ENCODE results near the gene DNAI4. TPM values are rescaled to one million over a fixed set of nuclear protein-coding genes. Genes with fewer than 3 reads are reported as not detected.

Gene DNAI4
- total RNA-seq, 1 experiment from 2014 or later, result 2.1 TPM

DNA sequence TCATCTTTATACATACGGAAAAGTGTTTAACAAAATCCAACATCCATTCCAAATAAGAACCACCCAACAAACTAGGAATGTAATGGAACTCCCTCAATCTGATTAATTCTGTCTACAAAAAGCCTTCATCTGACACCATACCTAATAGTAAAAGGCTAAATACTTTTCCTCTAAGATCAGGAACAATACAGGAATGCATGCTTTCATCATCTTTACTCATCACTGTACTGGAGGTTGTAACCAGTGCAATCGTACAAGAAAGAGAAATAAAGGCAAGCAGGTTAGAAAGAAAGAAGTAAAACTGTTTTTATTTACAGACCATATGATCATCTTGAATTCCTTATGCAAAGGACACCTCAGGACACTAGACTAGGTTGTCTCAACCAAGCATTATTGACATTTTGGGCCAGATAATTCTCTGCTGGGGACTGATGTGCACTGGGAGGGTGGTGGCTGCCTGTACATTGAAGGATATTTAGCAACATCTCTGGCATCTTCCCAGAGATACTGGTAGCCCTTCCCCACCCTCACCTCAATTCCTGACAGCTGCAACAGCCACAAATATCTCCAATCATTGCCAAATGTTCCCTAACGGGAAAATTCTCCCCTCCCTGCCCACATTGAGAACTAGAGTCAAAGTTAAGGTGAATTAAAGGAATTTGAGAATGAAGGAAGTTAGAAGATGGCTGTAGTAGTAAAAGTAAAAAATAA lies 93.0 kb downstream of the DNAI4 start:
- ChIA-PET CTCF (no interaction called here), POLR2A (no interaction called here)
- DNase-seq (ENCODE audit: low spot score) (no peak), ATAC-seq (no peak)
- H3K36me3 Mint-ChIP-seq, result no peaks in the 10 kb centered on the region
- H3K9me3 Mint-ChIP-seq, result no peaks in the 10 kb centered on the region
- no peak for TF ChIP-seq MYBL2 (CRISPR knock-in tag; IDR thresholded peaks at IDR 0.05)
- TF ChIP-seq EMX1 (CRISPR knock-in tag; IDR thresholded peaks at IDR 0.05), result no peak
- no peak overlapping the region for H3K4me3 Mint-ChIP-seq
- H3K27ac Mint-ChIP-seq, result no peak overlapping the region
- no peaks in the 10 kb centered on the region; the same call in none of the 2 replicates for H3K27me3 Mint-ChIP-seq (ENCODE audit: low read depth)
- no peaks in the 10 kb centered on the region for H3K4me1 Mint-ChIP-seq

DNA sequence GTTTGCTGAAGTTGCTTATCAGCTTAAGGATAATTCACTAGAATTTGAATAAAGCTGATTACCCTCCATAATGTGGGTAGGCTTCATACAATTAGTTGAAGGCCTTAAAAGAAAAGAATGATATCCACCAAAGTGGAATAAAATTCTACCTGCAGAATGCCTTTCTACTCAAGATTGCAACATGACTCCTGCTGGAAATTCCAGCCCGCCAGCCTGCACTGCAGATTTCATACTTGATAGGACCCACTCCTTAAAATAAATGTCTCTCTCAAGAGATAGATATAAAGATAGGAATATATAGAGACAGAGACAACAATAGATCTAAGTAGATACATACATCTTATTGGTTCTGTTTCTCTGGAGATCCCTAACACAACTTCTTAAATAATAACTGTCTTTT lies 99.9 kb downstream of the DNAI4 start:
- no peak for ATAC-seq
- Mint-ChIP-seq H3K36me3 (no peaks in the 10 kb centered on the region), H3K9me3 (peaks cover 4% of the 10 kb centered on the region)

More for the DNA sequence above, 99.9 kb downstream of the DNAI4 start:
- TF ChIP-seq SP1 (CRISPR knock-in tag; conservative IDR thresholded peaks at IDR 0.05) (no peak), MXD4 (CRISPR knock-in tag; IDR thresholded peaks at IDR 0.05; ENCODE audit: borderline replicate concordance) (no peak), KAT7 (CRISPR knock-in tag; IDR thresholded peaks at IDR 0.05; ENCODE audit: borderline replicate concordance) (no peak), CBFB (CRISPR knock-in tag; IDR thresholded peaks at IDR 0.05; ENCODE audit: low read depth) (no peak)
- TF ChIP-seq, protein P1, sequence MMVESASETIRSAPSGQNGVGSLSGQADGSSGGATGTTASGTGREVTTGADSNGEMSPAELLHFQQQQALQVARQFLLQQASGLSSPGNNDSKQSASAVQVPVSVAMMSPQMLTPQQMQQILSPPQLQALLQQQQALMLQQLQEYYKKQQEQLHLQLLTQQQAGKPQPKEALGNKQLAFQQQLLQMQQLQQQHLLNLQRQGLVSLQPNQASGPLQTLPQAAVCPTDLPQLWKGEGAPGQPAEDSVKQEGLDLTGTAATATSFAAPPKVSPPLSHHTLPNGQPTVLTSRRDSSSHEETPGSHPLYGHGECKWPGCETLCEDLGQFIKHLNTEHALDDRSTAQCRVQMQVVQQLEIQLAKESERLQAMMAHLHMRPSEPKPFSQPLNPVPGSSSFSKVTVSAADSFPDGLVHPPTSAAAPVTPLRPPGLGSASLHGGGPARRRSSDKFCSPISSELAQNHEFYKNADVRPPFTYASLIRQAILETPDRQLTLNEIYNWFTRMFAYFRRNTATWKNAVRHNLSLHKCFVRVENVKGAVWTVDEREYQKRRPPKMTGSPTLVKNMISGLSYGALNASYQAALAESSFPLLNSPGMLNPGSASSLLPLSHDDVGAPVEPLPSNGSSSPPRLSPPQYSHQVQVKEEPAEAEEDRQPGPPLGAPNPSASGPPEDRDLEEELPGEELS (CRISPR knock-in tag; IDR thresholded peaks at IDR 0.05), result no peak
- TF ChIP-seq, protein P2, sequence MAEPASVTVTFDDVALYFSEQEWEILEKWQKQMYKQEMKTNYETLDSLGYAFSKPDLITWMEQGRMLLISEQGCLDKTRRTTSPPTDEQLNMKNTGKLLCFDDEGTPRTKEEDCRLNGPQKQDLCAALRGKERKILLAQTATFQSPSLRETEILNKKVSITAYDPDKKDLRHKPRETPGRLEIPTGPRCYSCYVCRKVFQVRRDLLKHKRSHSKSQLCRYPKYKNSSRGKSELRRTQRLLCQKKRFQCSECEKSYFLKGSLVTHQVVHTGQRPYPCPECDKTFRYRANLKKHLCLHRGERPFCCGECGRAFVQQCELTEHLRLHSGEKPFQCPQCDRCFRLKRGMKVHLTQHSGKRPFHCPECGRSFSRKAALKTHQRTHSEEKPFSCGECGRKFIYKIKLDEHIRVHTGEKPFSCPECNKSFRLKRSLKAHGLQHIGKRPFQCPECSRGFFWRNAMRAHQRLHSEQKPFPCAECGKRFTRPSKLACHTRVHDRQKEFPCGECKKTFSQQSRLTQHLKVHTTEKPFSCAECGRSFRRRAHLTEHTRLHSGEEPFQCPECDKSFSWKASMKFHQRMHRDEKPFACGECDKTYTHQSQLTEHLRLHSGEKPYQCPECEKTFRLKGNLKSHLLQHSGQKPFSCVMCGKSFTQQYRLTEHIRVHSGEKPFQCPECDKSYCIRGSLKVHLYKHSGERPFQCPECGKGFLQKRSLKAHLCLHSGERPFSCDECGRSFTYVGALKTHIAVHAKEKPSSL (CRISPR knock-in tag; conservative IDR thresholded peaks at IDR 0.05), result no peak
- TF ChIP-seq, protein P3, sequence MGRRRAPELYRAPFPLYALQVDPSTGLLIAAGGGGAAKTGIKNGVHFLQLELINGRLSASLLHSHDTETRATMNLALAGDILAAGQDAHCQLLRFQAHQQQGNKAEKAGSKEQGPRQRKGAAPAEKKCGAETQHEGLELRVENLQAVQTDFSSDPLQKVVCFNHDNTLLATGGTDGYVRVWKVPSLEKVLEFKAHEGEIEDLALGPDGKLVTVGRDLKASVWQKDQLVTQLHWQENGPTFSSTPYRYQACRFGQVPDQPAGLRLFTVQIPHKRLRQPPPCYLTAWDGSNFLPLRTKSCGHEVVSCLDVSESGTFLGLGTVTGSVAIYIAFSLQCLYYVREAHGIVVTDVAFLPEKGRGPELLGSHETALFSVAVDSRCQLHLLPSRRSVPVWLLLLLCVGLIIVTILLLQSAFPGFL (CRISPR knock-in tag; IDR thresholded peaks at IDR 0.05; ENCODE audit: borderline replicate concordance), result no peak
- TF ChIP-seq, protein P4, sequence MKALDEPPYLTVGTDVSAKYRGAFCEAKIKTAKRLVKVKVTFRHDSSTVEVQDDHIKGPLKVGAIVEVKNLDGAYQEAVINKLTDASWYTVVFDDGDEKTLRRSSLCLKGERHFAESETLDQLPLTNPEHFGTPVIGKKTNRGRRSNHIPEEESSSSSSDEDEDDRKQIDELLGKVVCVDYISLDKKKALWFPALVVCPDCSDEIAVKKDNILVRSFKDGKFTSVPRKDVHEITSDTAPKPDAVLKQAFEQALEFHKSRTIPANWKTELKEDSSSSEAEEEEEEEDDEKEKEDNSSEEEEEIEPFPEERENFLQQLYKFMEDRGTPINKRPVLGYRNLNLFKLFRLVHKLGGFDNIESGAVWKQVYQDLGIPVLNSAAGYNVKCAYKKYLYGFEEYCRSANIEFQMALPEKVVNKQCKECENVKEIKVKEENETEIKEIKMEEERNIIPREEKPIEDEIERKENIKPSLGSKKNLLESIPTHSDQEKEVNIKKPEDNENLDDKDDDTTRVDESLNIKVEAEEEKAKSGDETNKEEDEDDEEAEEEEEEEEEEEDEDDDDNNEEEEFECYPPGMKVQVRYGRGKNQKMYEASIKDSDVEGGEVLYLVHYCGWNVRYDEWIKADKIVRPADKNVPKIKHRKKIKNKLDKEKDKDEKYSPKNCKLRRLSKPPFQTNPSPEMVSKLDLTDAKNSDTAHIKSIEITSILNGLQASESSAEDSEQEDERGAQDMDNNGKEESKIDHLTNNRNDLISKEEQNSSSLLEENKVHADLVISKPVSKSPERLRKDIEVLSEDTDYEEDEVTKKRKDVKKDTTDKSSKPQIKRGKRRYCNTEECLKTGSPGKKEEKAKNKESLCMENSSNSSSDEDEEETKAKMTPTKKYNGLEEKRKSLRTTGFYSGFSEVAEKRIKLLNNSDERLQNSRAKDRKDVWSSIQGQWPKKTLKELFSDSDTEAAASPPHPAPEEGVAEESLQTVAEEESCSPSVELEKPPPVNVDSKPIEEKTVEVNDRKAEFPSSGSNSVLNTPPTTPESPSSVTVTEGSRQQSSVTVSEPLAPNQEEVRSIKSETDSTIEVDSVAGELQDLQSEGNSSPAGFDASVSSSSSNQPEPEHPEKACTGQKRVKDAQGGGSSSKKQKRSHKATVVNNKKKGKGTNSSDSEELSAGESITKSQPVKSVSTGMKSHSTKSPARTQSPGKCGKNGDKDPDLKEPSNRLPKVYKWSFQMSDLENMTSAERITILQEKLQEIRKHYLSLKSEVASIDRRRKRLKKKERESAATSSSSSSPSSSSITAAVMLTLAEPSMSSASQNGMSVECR (CRISPR knock-in tag; IDR thresholded peaks at IDR 0.05; ENCODE audit: borderline replicate concordance), result no peak
- CTCF ChIA-PET, result no interaction called here
- Mint-ChIP-seq H3K4me1 (no peaks in the 10 kb centered on the region), H3K27ac (no peak overlapping the region), H3K27me3 (ENCODE audit: low read depth) (no peaks in the 10 kb centered on the region), H3K4me3 (no peak overlapping the region)
- POLR2A ChIA-PET, result no interaction called here
- no peak for DNase-seq (ENCODE audit: low spot score)
